HG02885 (cell line): Measurements from ENCODE around the gene EVI5L.

Source experiments
- ATAC-seq: cut with Tn5 transposase; IDR thresholded peaks from one replicate; pipeline ENCODE4 v1.9.1; 2021; ENCODE audit warnings: mild to moderate bottlenecking; ENCODE audit not compliant: unreplicated experiment, poor library complexity

The EVI5L gene

GRCh38 chr19:7844405-7844804 lies 14.4 kb downstream of the EVI5L start:
- ATAC-seq, result no peak

GRCh38 chr19:7844951-7845350 lies 14.9 kb downstream of the EVI5L start:
- ATAC-seq, result no peak

- ATAC-seq, result no peak
Measured at GRCh38 chr19:7845390-7846154, 15.6 kb downstream of the EVI5L start.

GRCh38 chr19:7846155-7846646 lies 16.2 kb downstream of the EVI5L start:
- ATAC-seq, result no peak

GRCh38 chr19:7847664-7848063 lies 17.6 kb downstream of the EVI5L start:
- no peak for ATAC-seq

GRCh38 chr19:7848779-7849457 lies 18.9 kb downstream of the EVI5L start:
- no peak for ATAC-seq

GRCh38 chr19:7849631-7849999 lies 19.6 kb downstream of the EVI5L start:
- no peak for ATAC-seq

GRCh38 chr19:7850000-7850813 lies 20.2 kb downstream of the EVI5L start:
- no peak for ATAC-seq

- no peak for ATAC-seq
Measured at GRCh38 chr19:7850945-7851622, 21.1 kb downstream of the EVI5L start.

- no peak for ATAC-seq
Measured at GRCh38 chr19:7851623-7852500, 21.8 kb downstream of the EVI5L start.

GRCh38 chr19:7852851-7853769 lies 23.1 kb downstream of the EVI5L start:
- ATAC-seq, result no peak

- ATAC-seq, result no peak
Measured at GRCh38 chr19:7853770-7854128, 23.7 kb downstream of the EVI5L start.

GRCh38 chr19:7855426-7856108 lies 25.5 kb downstream of the EVI5L start:
- no peak for ATAC-seq

GRCh38 chr19:7856109-7856591 lies 26.1 kb downstream of the EVI5L start:
- ATAC-seq, result no peak

- ATAC-seq, result no peak
Measured at GRCh38 chr19:7856679-7857663, 27.0 kb downstream of the EVI5L start.

- ATAC-seq, result no peak
Measured at GRCh38 chr19:7857727-7858108, 27.7 kb downstream of the EVI5L start.
